HEK293 (cell line): Measurements from ENCODE around the gene OR1F1.
A peak's percentile ranks its signal among the peaks of the same experiment; 100 is the strongest.

Experiments used
- CTCF ChIA-PET: fragments of 350-600 bp; formaldehyde crosslinking; extraction: SDS; loops from one replicate; lab custom pipeline; 2021; ENCODE audit warnings: antibody characterized with exemption; lab: Yijun Ruan, JAX
- POLR2A ChIA-PET: fragments of 300-600 bp; formaldehyde crosslinking; extraction: SDS; loops from one replicate; lab custom pipeline; 2020; ENCODE audit warnings: antibody characterized with exemption, inconsistent platforms; lab: Yijun Ruan, JAX
- H3K27ac ChIP-seq: fragments of 200-500 bp; sonication (Bioruptor generic); 2 replicates; pipeline ENCODE4 v1.5.1; 2014; ENCODE audit warnings: low read depth, low read length, control low read depth, inconsistent platforms; ENCODE audit errors: extremely low read depth
- H3K36me3 ChIP-seq, 2 experiments: fragments of 200-500 bp in 1 of 2; sonication (Bioruptor generic) in 1 of 2; 1 replicate in 1 of 2; 2 replicates in 1 of 2; pipeline ENCODE4 v1.5.1; 2014 to 2017; ENCODE audit warnings: inconsistent platforms in 2 of 2, low read length in 2 of 2; ENCODE audit not compliant: control insufficient read depth in 2 of 2, insufficient read depth in 1 of 2
- H3K4me1 ChIP-seq: fragments of 200-500 bp; sonication (Bioruptor generic); 2 replicates; pipeline ENCODE4 v1.5.1; 2014; ENCODE audit warnings: mild to moderate bottlenecking, low read length, inconsistent platforms; ENCODE audit not compliant: control insufficient read depth, insufficient read depth
- H3K4me3 ChIP-seq: 2 replicates; pipeline ENCODE4 v1.5.1; 2011; ENCODE audit warnings: low read depth, mild to moderate bottlenecking, control low read depth, low read length, moderate library complexity
- H3K9me3 ChIP-seq: fragments of 200-500 bp; sonication (Bioruptor generic); 2 replicates; pipeline ENCODE4 v1.5.1; 2014; ENCODE audit warnings: low read depth, low read length, inconsistent platforms; ENCODE audit not compliant: control insufficient read depth, insufficient read depth
- BCL11A ChIP-seq: fragments of 450-650 bp; formaldehyde crosslinking; IDR thresholded peaks from 2 replicates; pipeline ENCODE4 v1.5.1; 2016; ENCODE audit warnings: low read depth, missing biosample characterization, missing genetic modification characterization
- KLF1 ChIP-seq: fragments of 450-650 bp; formaldehyde crosslinking; IDR thresholded peaks from 2 replicates; pipeline ENCODE4 v1.5.1; 2016; ENCODE audit warnings: missing biosample characterization, missing genetic modification characterization
- KLF16 ChIP-seq: fragments of 450-650 bp; formaldehyde crosslinking; IDR thresholded peaks from 2 replicates; pipeline ENCODE4 v1.5.1; 2017; ENCODE audit warnings: missing biosample characterization, missing genetic modification characterization
- KLF7 ChIP-seq: fragments of 450-650 bp; formaldehyde crosslinking; IDR thresholded peaks from 2 replicates; pipeline ENCODE4 v1.5.1; 2016; ENCODE audit warnings: missing biosample characterization, missing genetic modification characterization, borderline replicate concordance
- KLF8 ChIP-seq: fragments of 450-650 bp; formaldehyde crosslinking; IDR thresholded peaks from 2 replicates; pipeline ENCODE4 v1.5.1; 2016; ENCODE audit warnings: missing biosample characterization, missing genetic modification characterization
- MYNN ChIP-seq: fragments of 450-650 bp; formaldehyde crosslinking; IDR thresholded peaks from 2 replicates; pipeline ENCODE4 v1.5.1; 2016; ENCODE audit warnings: missing biosample characterization, missing genetic modification characterization, borderline replicate concordance
- MZF1 ChIP-seq: fragments of 450-650 bp; formaldehyde crosslinking; IDR thresholded peaks from 2 replicates; pipeline ENCODE4 v1.5.1; 2017; ENCODE audit warnings: missing biosample characterization, missing genetic modification characterization, borderline replicate concordance
- RBAK ChIP-seq: fragments of 450-650 bp; formaldehyde crosslinking; IDR thresholded peaks from 2 replicates; pipeline ENCODE4 v1.5.1; 2016; ENCODE audit warnings: missing biosample characterization, missing genetic modification characterization
- SCRT2 ChIP-seq: fragments of 450-650 bp; formaldehyde crosslinking; IDR thresholded peaks from 2 replicates; pipeline ENCODE4 v1.5.1; 2016; ENCODE audit warnings: missing biosample characterization, missing genetic modification characterization
- ZBTB1 ChIP-seq: fragments of 450-650 bp; formaldehyde crosslinking; IDR thresholded peaks from 2 replicates; pipeline ENCODE4 v1.5.1; 2016; ENCODE audit warnings: missing biosample characterization, missing genetic modification characterization
- ZBTB7A ChIP-seq: fragments of 450-650 bp; formaldehyde crosslinking; IDR thresholded peaks from 2 replicates; pipeline ENCODE4 v1.5.1; 2016; ENCODE audit warnings: low read depth, missing biosample characterization, missing genetic modification characterization
- ZBTB8A ChIP-seq: fragments of 450-650 bp; formaldehyde crosslinking; IDR thresholded peaks from 2 replicates; pipeline ENCODE4 v1.5.1; 2016; ENCODE audit warnings: missing biosample characterization, missing genetic modification characterization
- ZFP41 ChIP-seq: fragments of 450-650 bp; formaldehyde crosslinking; IDR thresholded peaks from 2 replicates; pipeline ENCODE4 v1.5.1; 2016; ENCODE audit warnings: missing biosample characterization, missing genetic modification characterization, borderline replicate concordance
- ZNF140 ChIP-seq: fragments of 450-650 bp; formaldehyde crosslinking; IDR thresholded peaks from 2 replicates; pipeline ENCODE4 v1.5.1; 2016; ENCODE audit warnings: missing biosample characterization, missing genetic modification characterization
- ZNF169 ChIP-seq: fragments of 450-650 bp; formaldehyde crosslinking; IDR thresholded peaks from 2 replicates; pipeline ENCODE4 v1.5.1; 2016; ENCODE audit warnings: missing biosample characterization, missing genetic modification characterization
- ZNF19 ChIP-seq: fragments of 450-650 bp; formaldehyde crosslinking; IDR thresholded peaks from 2 replicates; pipeline ENCODE4; 2016; ENCODE audit warnings: missing biosample characterization, missing genetic modification characterization, low read depth
- ZNF266 ChIP-seq: fragments of 450-650 bp; formaldehyde crosslinking; IDR thresholded peaks from 2 replicates; pipeline ENCODE4 v1.5.1; 2016; ENCODE audit warnings: missing biosample characterization, missing genetic modification characterization, low read depth
- ZNF426 ChIP-seq: fragments of 450-650 bp; formaldehyde crosslinking; IDR thresholded peaks from 2 replicates; pipeline ENCODE4 v1.5.1; 2017; ENCODE audit warnings: missing biosample characterization, missing genetic modification characterization, mild to moderate bottlenecking, inconsistent platforms, moderate library complexity
- ZNF433 ChIP-seq: fragments of 450-650 bp; formaldehyde crosslinking; IDR thresholded peaks from 2 replicates; pipeline ENCODE4 v1.5.1; 2016; ENCODE audit warnings: missing biosample characterization, missing genetic modification characterization, low read depth
- ZNF549 ChIP-seq: fragments of 450-650 bp; IDR thresholded peaks from 2 replicates; pipeline ENCODE4 v1.5.1; 2018; ENCODE audit warnings: missing biosample characterization, missing genetic modification characterization, mild to moderate bottlenecking, inconsistent platforms, moderate library complexity
- ZNF560 ChIP-seq: fragments of 450-650 bp; formaldehyde crosslinking; IDR thresholded peaks from 2 replicates; pipeline ENCODE4 v1.5.1; 2017; ENCODE audit warnings: missing biosample characterization, missing genetic modification characterization, borderline replicate concordance
- ZNF596 ChIP-seq: fragments of 450-650 bp; IDR thresholded peaks from 2 replicates; pipeline ENCODE4 v1.5.0; 2018; ENCODE audit warnings: missing biosample characterization, mild to moderate bottlenecking, missing genetic modification characterization, moderate library complexity
- ZNF624 ChIP-seq: fragments of 450-650 bp; formaldehyde crosslinking; IDR thresholded peaks from 2 replicates; pipeline ENCODE4 v1.5.1; 2017; ENCODE audit warnings: missing biosample characterization, missing genetic modification characterization
- ZNF776 ChIP-seq: fragments of 450-650 bp; formaldehyde crosslinking; IDR thresholded peaks from 2 replicates; pipeline ENCODE4 v1.5.0; 2017; ENCODE audit warnings: missing biosample characterization, missing genetic modification characterization, borderline replicate concordance
- ZNF791 ChIP-seq: fragments of 450-650 bp; formaldehyde crosslinking; IDR thresholded peaks from 2 replicates; pipeline ENCODE4 v1.5.1; 2016; ENCODE audit warnings: missing biosample characterization, missing genetic modification characterization
- ZNF830 ChIP-seq: fragments of 450-650 bp; IDR thresholded peaks from 2 replicates; pipeline ENCODE4 v1.5.0; 2018; ENCODE audit warnings: missing biosample characterization, missing genetic modification characterization, low read depth, mild to moderate bottlenecking, moderate library complexity
- ZSCAN16 ChIP-seq: fragments of 450-650 bp; formaldehyde crosslinking; IDR thresholded peaks from 2 replicates; pipeline ENCODE4 v1.5.1; 2016; ENCODE audit warnings: missing biosample characterization, missing genetic modification characterization
- ZSCAN23 ChIP-seq: fragments of 450-650 bp; formaldehyde crosslinking; IDR thresholded peaks from 2 replicates; pipeline ENCODE4 v1.5.1; 2016; ENCODE audit warnings: missing biosample characterization, missing genetic modification characterization
- TF ChIP-seq, protein P1 (sequence below): fragments of 450-650 bp; formaldehyde crosslinking; IDR thresholded peaks from 2 replicates; pipeline ENCODE4 v1.5.1; 2016; ENCODE audit warnings: missing biosample characterization, missing genetic modification characterization
- TF ChIP-seq, protein P2 (sequence below): fragments of 450-650 bp; formaldehyde crosslinking; IDR thresholded peaks from 2 replicates; pipeline ENCODE4 v1.5.1; 2016; ENCODE audit warnings: missing biosample characterization, missing genetic modification characterization
- TF ChIP-seq, protein P3 (sequence below): IDR thresholded peaks from 2 replicates; pipeline ENCODE4 v1.6.1; 2011; ENCODE audit warnings: mild to moderate bottlenecking, low read depth, low read length, borderline replicate concordance
- TF ChIP-seq, protein P4 (sequence below): fragments of 450-650 bp; formaldehyde crosslinking; IDR thresholded peaks from 2 replicates; pipeline ENCODE4 v1.5.1; 2017; ENCODE audit warnings: missing biosample characterization, missing genetic modification characterization

OR1F1 gene

DNA sequence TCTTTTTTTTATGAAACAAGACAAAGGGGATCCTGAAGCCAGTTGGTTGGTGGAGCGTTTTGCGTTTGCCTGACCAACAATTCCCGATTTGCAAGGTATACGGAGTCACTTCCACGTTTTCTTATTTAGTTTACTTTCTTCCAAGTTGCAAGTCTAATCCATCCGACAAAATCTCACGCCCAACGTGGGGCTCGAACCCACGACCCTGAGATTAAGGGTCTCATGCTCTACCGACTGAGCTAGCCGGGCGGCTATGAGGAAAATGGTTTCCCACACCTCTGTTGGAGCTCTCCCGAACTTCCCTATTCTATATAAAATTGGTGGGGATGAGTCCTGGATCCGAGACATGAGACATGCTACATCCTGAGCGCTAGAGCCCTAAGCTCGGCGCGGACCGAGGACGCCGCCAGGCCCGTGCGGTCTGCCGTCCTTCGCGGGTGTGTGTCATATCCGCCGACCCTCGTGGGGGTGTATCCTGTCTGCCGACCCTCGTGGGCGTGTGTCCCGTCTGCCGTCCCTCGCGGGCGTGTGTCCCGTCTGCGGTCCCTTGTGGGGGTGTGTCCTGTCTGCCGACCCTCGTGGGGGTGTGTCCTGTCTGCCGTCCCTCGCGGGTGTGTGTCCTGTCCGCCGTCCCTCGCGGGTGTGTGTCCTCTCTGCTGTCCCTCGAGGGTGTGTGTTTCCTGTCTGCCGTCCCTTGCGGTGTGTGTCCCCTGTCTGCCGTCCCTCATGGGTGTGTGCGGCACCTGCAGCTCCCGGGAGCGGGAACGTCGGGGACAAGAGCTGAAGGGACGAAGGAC lies 30.6 kb upstream of the OR1F1 start:
- H3K4me3 ChIP-seq: peak overlapping the region; percentile 60
- no peaks in the 10 kb centered on the region for H3K9me3 ChIP-seq
- no peaks in the 10 kb centered on the region for H3K4me1 ChIP-seq
- CTCF ChIA-PET: interaction anchor here (0.6 to 1.9 kb wide), 5 partner anchors 13 to 187 kb away, joined by 3 to 9 read pairs (median 4); no protein-coding TSS in a partner anchor
- POLR2A ChIA-PET: interaction anchor here (0.7 to 3.4 kb wide), 6 partner anchors 12 to 32 kb away, joined by 3 to 23 read pairs (median 10); partner anchors contain the start of gene ZNF213
- H3K36me3 ChIP-seq: no peaks in the 10 kb centered on the region
- H3K27ac ChIP-seq: peak overlapping the region; percentile 57; the same call in 1 of the 2 replicates
- TF ChIP-seq ZNF426 (tag by site-specific recombination) (no peak; the same call in 1 of the 2 replicates), ZSCAN16 (tag by site-specific recombination) (no peak), ZNF624 (no peak), ZNF830 (tag by site-specific recombination) (no peak), ZBTB1 (tag by site-specific recombination) (no peak), KLF16 (tag by site-specific recombination) (peak; percentile 37; the same call in 1 of the 2 replicates), SCRT2 (no peak), ZNF433 (tag by site-specific recombination) (no peak), MYNN (tag by site-specific recombination) (peak; percentile 61), ZNF266 (tag by site-specific recombination) (no peak), KLF8 (tag by site-specific recombination) (peak; percentile 70), ZNF169 (tag by site-specific recombination) (no peak), ZNF19 (tag by site-specific recombination) (no peak), ZNF140 (tag by site-specific recombination) (no peak), ZBTB8A (peak; percentile 82), KLF1 (peak; percentile 58), RBAK (tag by site-specific recombination) (no peak), ZBTB7A (tag by site-specific recombination) (peak; percentile 66; the same call in 1 of the 2 replicates), ZNF596 (tag by site-specific recombination) (no peak), ZNF560 (no peak), MZF1 (tag by site-specific recombination) (peak; percentile 94; the same call in 1 of the 2 replicates), ZNF776 (tag by site-specific recombination) (no peak), KLF7 (tag by site-specific recombination) (no peak), ZNF791 (tag by site-specific recombination) (no peak), ZNF549 (tag by site-specific recombination) (no peak), ZSCAN23 (tag by site-specific recombination) (peak; percentile 49; the same call in 1 of the 2 replicates), BCL11A (no peak), ZFP41 (no peak)
- TF ChIP-seq, protein P1, sequence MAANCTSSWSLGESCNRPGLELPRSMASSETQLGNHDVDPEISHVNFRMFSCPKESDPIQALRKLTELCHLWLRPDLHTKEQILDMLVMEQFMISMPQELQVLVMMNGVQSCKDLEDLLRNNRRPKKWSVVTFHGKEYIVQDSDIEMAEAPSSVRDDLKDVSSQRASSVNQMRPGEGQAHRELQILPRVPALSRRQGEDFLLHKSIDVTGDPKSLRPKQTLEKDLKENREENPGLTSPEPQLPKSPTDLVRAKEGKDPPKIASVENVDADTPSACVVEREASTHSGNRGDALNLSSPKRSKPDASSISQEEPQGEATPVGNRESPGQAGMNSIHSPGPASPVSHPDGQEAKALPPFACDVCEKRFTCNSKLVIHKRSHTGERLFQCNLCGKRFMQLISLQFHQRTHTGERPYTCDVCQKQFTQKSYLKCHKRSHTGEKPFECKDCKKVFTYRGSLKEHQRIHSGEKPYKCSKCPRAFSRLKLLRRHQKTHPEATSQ (tag by site-specific recombination): 0 out of 2 replicates have a peak, but pooled peaks have one; percentile 15
- TF ChIP-seq, protein P2, sequence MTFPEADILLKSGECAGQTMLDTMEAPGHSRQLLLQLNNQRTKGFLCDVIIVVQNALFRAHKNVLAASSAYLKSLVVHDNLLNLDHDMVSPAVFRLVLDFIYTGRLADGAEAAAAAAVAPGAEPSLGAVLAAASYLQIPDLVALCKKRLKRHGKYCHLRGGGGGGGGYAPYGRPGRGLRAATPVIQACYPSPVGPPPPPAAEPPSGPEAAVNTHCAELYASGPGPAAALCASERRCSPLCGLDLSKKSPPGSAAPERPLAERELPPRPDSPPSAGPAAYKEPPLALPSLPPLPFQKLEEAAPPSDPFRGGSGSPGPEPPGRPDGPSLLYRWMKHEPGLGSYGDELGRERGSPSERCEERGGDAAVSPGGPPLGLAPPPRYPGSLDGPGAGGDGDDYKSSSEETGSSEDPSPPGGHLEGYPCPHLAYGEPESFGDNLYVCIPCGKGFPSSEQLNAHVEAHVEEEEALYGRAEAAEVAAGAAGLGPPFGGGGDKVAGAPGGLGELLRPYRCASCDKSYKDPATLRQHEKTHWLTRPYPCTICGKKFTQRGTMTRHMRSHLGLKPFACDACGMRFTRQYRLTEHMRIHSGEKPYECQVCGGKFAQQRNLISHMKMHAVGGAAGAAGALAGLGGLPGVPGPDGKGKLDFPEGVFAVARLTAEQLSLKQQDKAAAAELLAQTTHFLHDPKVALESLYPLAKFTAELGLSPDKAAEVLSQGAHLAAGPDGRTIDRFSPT (tag by site-specific recombination): no peak
- TF ChIP-seq, protein P3, sequence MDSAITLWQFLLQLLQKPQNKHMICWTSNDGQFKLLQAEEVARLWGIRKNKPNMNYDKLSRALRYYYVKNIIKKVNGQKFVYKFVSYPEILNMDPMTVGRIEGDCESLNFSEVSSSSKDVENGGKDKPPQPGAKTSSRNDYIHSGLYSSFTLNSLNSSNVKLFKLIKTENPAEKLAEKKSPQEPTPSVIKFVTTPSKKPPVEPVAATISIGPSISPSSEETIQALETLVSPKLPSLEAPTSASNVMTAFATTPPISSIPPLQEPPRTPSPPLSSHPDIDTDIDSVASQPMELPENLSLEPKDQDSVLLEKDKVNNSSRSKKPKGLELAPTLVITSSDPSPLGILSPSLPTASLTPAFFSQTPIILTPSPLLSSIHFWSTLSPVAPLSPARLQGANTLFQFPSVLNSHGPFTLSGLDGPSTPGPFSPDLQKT: no peak
- TF ChIP-seq, protein P4, sequence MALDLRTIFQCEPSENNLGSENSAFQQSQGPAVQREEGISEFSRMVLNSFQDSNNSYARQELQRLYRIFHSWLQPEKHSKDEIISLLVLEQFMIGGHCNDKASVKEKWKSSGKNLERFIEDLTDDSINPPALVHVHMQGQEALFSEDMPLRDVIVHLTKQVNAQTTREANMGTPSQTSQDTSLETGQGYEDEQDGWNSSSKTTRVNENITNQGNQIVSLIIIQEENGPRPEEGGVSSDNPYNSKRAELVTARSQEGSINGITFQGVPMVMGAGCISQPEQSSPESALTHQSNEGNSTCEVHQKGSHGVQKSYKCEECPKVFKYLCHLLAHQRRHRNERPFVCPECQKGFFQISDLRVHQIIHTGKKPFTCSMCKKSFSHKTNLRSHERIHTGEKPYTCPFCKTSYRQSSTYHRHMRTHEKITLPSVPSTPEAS (tag by site-specific recombination): peak; percentile 46; the same call in 1 of the 2 replicates
